Vagina (tissue), 2 donors: ENCODE data around the gene MSH6.

Experiments used
- CTCF ChIP-seq, 3 experiments: fragments of 450-650 bp in 2 of 3; fragments of 200-600 bp in 1 of 3; sonication (generic) in 1 of 3; IDR thresholded peaks; one replicate each; pipeline ENCODE4 v1.5.1; 2017 to 2019; ENCODE audit warnings: antibody characterized with exemption in 3 of 3, mild to moderate bottlenecking in 2 of 3, moderate library complexity in 2 of 3
- POLR2A ChIP-seq, 2 donors: fragments of 450-650 bp; IDR thresholded peaks; one replicate each; pipeline ENCODE4 v1.6.1; 2017; ENCODE audit warnings: antibody characterized with exemption in 2 of 2, mild to moderate bottlenecking in 2 of 2, moderate library complexity in 2 of 2
- POLR2AphosphoS5 ChIP-seq, 2 donors: sonication (generic); formaldehyde crosslinking; IDR thresholded peaks; one replicate each; pipeline ENCODE4 v1.9.0; 2017; ENCODE audit warnings: antibody characterized with exemption in 2 of 2, mild to moderate bottlenecking in 2 of 2, low read depth in 1 of 2; ENCODE audit not compliant: insufficient read depth in 1 of 2

DNA sequence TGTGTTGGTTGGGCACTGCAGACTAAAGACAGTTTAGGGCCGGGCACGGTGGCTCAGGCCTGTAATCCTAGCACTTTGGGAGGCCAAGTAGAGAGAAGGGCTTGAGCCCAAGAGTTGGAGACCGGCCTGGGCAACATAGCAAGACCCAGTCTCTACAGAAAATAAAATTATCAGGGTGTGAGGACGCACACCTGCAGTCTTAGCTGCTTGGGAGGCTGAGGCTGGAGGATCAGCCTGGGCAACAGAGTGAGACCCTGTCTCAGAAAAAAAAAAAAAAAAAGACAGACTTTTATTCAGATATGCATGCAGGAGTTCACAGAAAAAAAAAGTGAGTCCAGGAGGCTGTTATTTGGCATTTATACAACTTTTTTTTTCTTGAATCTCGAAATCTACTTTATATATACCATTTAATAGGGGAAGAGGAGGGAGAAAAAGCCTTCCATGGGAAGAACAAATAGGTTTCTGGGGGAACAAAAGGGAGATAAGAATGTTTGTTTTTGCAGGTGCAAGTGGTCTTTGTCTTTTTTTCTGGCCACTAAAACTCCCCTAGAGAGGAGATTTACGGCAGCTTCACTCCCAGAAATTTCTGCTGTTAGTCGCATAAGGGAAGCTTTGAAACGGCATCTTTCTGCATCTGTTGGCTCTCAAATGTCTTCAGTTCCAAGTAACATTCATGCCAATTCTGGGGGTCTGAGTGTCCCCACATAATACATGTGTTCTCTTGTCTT lies 4.1 kb upstream of the MSH6 start:
- TF ChIP-seq CTCF (IDR thresholded peaks at IDR 0.05) (no peak), POLR2A (IDR thresholded peaks at IDR 0.05) (no peak), POLR2AphosphoS5 (IDR thresholded peaks at IDR 0.05; ENCODE audit: insufficient read depth in 1 of 2, low read depth in 1 of 2) (no peak)
